22Rv1 (cell line): ENCODE results near the gene RAD51B.

Source experiments
- ZFX ChIP-seq: fragments of 450-650 bp; IDR thresholded peaks from 2 replicates; pipeline ENCODE4 v1.6.1; 2017; ENCODE audit warnings: antibody characterized with exemption, borderline replicate concordance
- TF ChIP-seq, protein P1 (sequence below): fragments of 450-650 bp; IDR thresholded peaks from 2 replicates; pipeline ENCODE4 v1.5.1; 2017; ENCODE audit warnings: mild to moderate bottlenecking

GRCh38 chr14:68295316-68295816 lies 475.8 kb downstream of the RAD51B start:
- TF ChIP-seq, protein P1, sequence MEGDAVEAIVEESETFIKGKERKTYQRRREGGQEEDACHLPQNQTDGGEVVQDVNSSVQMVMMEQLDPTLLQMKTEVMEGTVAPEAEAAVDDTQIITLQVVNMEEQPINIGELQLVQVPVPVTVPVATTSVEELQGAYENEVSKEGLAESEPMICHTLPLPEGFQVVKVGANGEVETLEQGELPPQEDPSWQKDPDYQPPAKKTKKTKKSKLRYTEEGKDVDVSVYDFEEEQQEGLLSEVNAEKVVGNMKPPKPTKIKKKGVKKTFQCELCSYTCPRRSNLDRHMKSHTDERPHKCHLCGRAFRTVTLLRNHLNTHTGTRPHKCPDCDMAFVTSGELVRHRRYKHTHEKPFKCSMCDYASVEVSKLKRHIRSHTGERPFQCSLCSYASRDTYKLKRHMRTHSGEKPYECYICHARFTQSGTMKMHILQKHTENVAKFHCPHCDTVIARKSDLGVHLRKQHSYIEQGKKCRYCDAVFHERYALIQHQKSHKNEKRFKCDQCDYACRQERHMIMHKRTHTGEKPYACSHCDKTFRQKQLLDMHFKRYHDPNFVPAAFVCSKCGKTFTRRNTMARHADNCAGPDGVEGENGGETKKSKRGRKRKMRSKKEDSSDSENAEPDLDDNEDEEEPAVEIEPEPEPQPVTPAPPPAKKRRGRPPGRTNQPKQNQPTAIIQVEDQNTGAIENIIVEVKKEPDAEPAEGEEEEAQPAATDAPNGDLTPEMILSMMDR = no peak
- no peak for TF ChIP-seq ZFX
